K562 (cell line): ENCODE measurements around the gene SLC34A3. TPM values are rescaled to one million over a fixed set of nuclear protein-coding genes. Genes with fewer than 3 reads are reported as not detected.

Experiments
- ARNT ChIP-seq, 2 experiments: fragments of 450-650 bp; IDR thresholded peaks; 2 replicates each; pipeline ENCODE4 v1.6.1; 2016; ENCODE audit warnings: mild to moderate bottlenecking in 1 of 2
- C11orf30 ChIP-seq: fragments of 450-650 bp; IDR thresholded peaks from 2 replicates; pipeline ENCODE4 v1.6.1; 2016; ENCODE audit warnings: low read depth, mild to moderate bottlenecking
- CCNT2 ChIP-seq: IDR thresholded peaks from 2 replicates; pipeline ENCODE4 v1.6.1; 2011; ENCODE audit warnings: borderline replicate concordance, low read depth, mild to moderate bottlenecking, moderate library complexity, mixed read lengths, low read length; ENCODE audit not compliant: insufficient read length; ENCODE audit errors: extremely low read depth
- ERF ChIP-seq: fragments of 450-650 bp; formaldehyde crosslinking; IDR thresholded peaks from 2 replicates; pipeline ENCODE4 v1.4.0; 2020; ENCODE audit warnings: mild to moderate bottlenecking, mixed read lengths
- FIP1L1 ChIP-seq: fragments of 200-400 bp; formaldehyde crosslinking; IDR thresholded peaks from 2 replicates; pipeline ENCODE4 v1.6.1; 2018; ENCODE audit warnings: mild to moderate bottlenecking, low read depth, low read length; ENCODE audit not compliant: poor library complexity, severe bottlenecking
- HDAC2 ChIP-seq: fragments of 450-650 bp; IDR thresholded peaks from 2 replicates; pipeline ENCODE4 v1.6.1; 2016; ENCODE audit warnings: mild to moderate bottlenecking
- MAZ ChIP-seq, 2 experiments: fragments of 450-650 bp in 1 of 2; sonication (generic) in 1 of 2; formaldehyde crosslinking; IDR thresholded peaks in 1 of 2; conservative IDR thresholded peaks in 1 of 2; 2 replicates each; pipeline versions ENCODE4 v1.4.0 to v1.5.0; 2020; ENCODE audit warnings: mild to moderate bottlenecking in 1 of 2, missing genetic modification reagents in 1 of 2
- RBBP5 ChIP-seq: fragments of 200-600 bp; sonication (generic); IDR thresholded peaks from 2 replicates; pipeline ENCODE4 v1.6.1; 2012; ENCODE audit warnings: borderline replicate concordance, mild to moderate bottlenecking, low read length, control low read depth, inconsistent platforms; ENCODE audit not compliant: insufficient read depth, poor library complexity, severe bottlenecking
- TARDBP ChIP-seq: fragments of 450-650 bp; IDR thresholded peaks from 2 replicates; pipeline ENCODE4 v1.6.1; 2016
- TEAD1 ChIP-seq, 2 experiments: fragments of 450-650 bp in 1 of 2; sonication (generic) in 1 of 2; formaldehyde crosslinking; IDR thresholded peaks; 2 replicates each; pipeline versions ENCODE4 v1.4.0 to v1.8.0; 2020 to 2022; ENCODE audit warnings: mild to moderate bottlenecking in 2 of 2, missing genetic modification reagents in 1 of 2
- ZFP36 ChIP-seq: fragments of 150-350 bp; IDR thresholded peaks from 2 replicates; pipeline ENCODE4 v1.6.1; 2018; ENCODE audit warnings: low read length, low read depth; ENCODE audit not compliant: partially characterized antibody
- ZKSCAN8 ChIP-seq: fragments of 200-800 bp; sonication (Bioruptor generic); IDR thresholded peaks from 2 replicates; pipeline ENCODE4 v1.6.1; 2016; ENCODE audit warnings: missing genetic modification characterization, missing compliant biosample characterization
- ZNF318 ChIP-seq, 2 experiments: fragments of 450-650 bp; IDR thresholded peaks; 2 replicates each; pipeline ENCODE4 v1.6.1; 2016; ENCODE audit warnings: mild to moderate bottlenecking in 2 of 2, borderline replicate concordance in 1 of 2, low read depth in 1 of 2, moderate library complexity in 1 of 2
- ZNF449 ChIP-seq: fragments of 250-450 bp; sonication (Bioruptor Pico); IDR thresholded peaks from 2 replicates; pipeline ENCODE4 v1.8.0; 2022; ENCODE audit warnings: moderate library complexity, mild to moderate bottlenecking, inconsistent platforms
- polyA plus RNA-seq, 8 experiments: library from polyadenylated mRNA; depleted of rRNA in 4 of 8; stranded (reverse) in 5 of 8; unstranded in 3 of 8; fragments of >200 nt; fragmentation: Nextera tagmentation in 2 of 8; fragmentation: Illumina TruSeq in 1 of 8; extraction: Ambion mirVana in 2 of 8; extraction: Trizol in 1 of 8; gene quantifications; 2 replicates each; pipeline versions ENCODE4 v1.2.1 to v1.2.3, GENCODE V29; 2011 to 2014; ENCODE audit warnings: inconsistent platforms in 1 of 8, missing spikeins in 1 of 8
- total RNA-seq, 7 experiments: library from RNA; depleted of rRNA in 6 of 7; stranded (reverse); fragments of >200 nt in 6 of 7; fragmentation: Illumina TruSeq in 2 of 7; extraction: Trizol in 2 of 7; gene quantifications; 2 replicates each; pipeline versions ENCODE4 v1.2.1 to v1.2.3, GENCODE V29; 2011 to 2021; ENCODE audit warnings: low replicate concordance in 1 of 7

SLC34A3 gene
- total and polyA plus RNA-seq, 9 of the 15 experiments (the other 6 are each of a cell fraction or from before 2014, with no cell fraction given) = not detected

DNA sequence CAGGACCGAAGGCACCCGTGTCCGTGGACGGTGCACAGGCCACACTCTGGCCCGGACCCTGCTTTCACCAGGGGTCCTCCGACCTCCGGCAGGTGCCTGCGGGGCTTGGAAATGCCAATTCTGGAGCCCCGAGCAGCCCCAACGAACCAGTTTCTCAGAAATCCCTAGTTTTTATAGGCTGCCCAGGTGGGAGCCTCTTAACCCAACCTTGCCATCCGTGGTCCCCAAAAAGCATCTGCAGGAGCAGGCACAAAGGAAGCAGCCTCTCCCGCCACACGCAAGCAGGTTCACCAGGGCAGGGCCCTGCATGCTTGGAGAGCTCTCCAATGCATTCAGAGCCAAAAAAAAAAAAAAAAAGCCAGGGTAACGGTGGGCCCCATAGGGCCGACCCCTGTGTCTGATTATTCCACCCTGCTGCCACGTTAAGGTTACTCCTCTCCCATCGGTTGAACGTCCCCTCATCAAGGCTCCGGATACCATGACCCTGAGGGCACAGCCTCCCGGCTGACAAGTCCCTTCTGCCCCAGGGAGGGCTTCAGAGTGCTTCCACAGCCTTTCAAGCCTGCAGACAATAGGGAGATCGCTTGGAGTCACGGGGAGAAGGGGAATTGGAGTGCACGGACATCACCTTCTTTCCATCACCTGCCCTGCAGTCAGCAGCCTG is 29.4 kb upstream of the SLC34A3 start (continued):
- no peak for TF ChIP-seq ZNF449 (CRISPR knock-in tag)
- TF ChIP-seq TARDBP = no peak
- 0 out of 4 replicates have a peak, but pooled peaks of 1 of the 2 experiments have one; percentile 1 for TF ChIP-seq MAZ (CRISPR knock-in tag; conservative IDR thresholded peaks at IDR 0.05 in 1 of 2, IDR thresholded peaks at IDR 0.05 in 1 of 2)
- TF ChIP-seq C11orf30 = no peak
- no peak for TF ChIP-seq TEAD1 (CRISPR knock-in tag; IDR thresholded peaks at IDR 0.05)
- TF ChIP-seq RBBP5 = peak; percentile 56
- TF ChIP-seq ZKSCAN8 (CRISPR knock-in tag) = no peak
- TF ChIP-seq HDAC2 = no peak
- TF ChIP-seq ERF = 0 out of 2 replicates have a peak, but pooled peaks have one; percentile 23
- TF ChIP-seq ZNF318 (IDR thresholded peaks at IDR 0.05; ENCODE audit: borderline replicate concordance in 1 of 2, low read depth in 1 of 2) = no peak
- no peak for TF ChIP-seq CCNT2
- TF ChIP-seq ARNT (IDR thresholded peaks at IDR 0.05) = no peak
- TF ChIP-seq FIP1L1 = no peak
- TF ChIP-seq ZFP36 = no peak
